Progenitor cell of endocrine pancreas (in vitro differentiated cells): ENCODE results near the gene WNT3. TPM values are rescaled to one million over a fixed set of nuclear protein-coding genes. Genes with fewer than 3 reads are reported as not detected.
A peak's percentile ranks its signal among the peaks of the same experiment; 100 is the strongest.

Experiments
- DNase-seq: peaks from one replicate; pipeline ENCODE4 v3.0.0; 2021; ENCODE audit warnings: low spot score; ENCODE audit not compliant: unreplicated experiment
- H3K27ac Mint-ChIP-seq: 2 replicates; pipeline ENCODE4 v1.8.0; 2021; ENCODE audit warnings: mild to moderate bottlenecking, moderate library complexity, mixed read lengths
- H3K27me3 Mint-ChIP-seq: 2 replicates; pipeline ENCODE4 v1.8.0; 2021; ENCODE audit warnings: mixed read lengths
- H3K36me3 Mint-ChIP-seq: 2 replicates; pipeline ENCODE4 v1.8.0; 2022; ENCODE audit warnings: mixed read lengths; ENCODE audit not compliant: insufficient read depth
- H3K4me1 Mint-ChIP-seq: 2 replicates; pipeline ENCODE4 v1.8.0; 2021; ENCODE audit warnings: low read depth, mixed read lengths
- H3K4me3 Mint-ChIP-seq: 2 replicates; pipeline ENCODE4 v1.8.0; 2021; ENCODE audit warnings: low read depth, mild to moderate bottlenecking, moderate library complexity, mixed read lengths
- H3K9me3 Mint-ChIP-seq: 2 replicates; pipeline ENCODE4 v1.8.0; 2021; ENCODE audit warnings: low read depth, mixed read lengths
- CTCF ChIP-seq: fragments of 200-600 bp; sonication (generic); IDR thresholded peaks from one replicate; pipeline ENCODE4 v1.5.0; 2021; ENCODE audit warnings: antibody characterized with exemption, mild to moderate bottlenecking; ENCODE audit not compliant: unreplicated experiment
- total RNA-seq: library from RNA; stranded (reverse); gene quantifications from 2 replicates; pipeline ENCODE4 v1.2.1, GENCODE V29; 2021

The WNT3 gene
- total RNA-seq, 1 donor from 2014 or later: 7.2 TPM

GRCh38 chr17:46789610-46790009 lies 28.9 kb downstream of the WNT3 start:
- no peaks in the 10 kb centered on the region for H3K36me3 Mint-ChIP-seq
- no peak overlapping the region for H3K4me3 Mint-ChIP-seq
- TF ChIP-seq CTCF: no peak
- no peak for DNase-seq
- H3K4me1 Mint-ChIP-seq: peaks cover 7% of the 10 kb centered on the region
- H3K9me3 Mint-ChIP-seq: no peaks in the 10 kb centered on the region
- no peak overlapping the region for H3K27ac Mint-ChIP-seq
- peaks cover 35% of the 10 kb centered on the region for H3K27me3 Mint-ChIP-seq

GRCh38 chr17:46788796-46789195 lies 29.7 kb downstream of the WNT3 start:
- Mint-ChIP-seq H3K36me3 (no peaks in the 10 kb centered on the region), H3K4me3 (no peak overlapping the region), H3K4me1 (peaks cover 7% of the 10 kb centered on the region), H3K9me3 (no peaks in the 10 kb centered on the region), H3K27ac (no peak overlapping the region), H3K27me3 (peaks cover 37% of the 10 kb centered on the region)
- no peak for TF ChIP-seq CTCF
- no peak for DNase-seq

GRCh38 chr17:46788300-46788699 lies 30.2 kb downstream of the WNT3 start:
- Mint-ChIP-seq H3K27me3 (peaks cover 32% of the 10 kb centered on the region), H3K27ac (no peak overlapping the region), H3K9me3 (no peaks in the 10 kb centered on the region), H3K4me3 (no peak overlapping the region), H3K36me3 (no peaks in the 10 kb centered on the region), H3K4me1 (peaks cover 8% of the 10 kb centered on the region)
- no peak for TF ChIP-seq CTCF
- DNase-seq: no peak

- DNase-seq: no peak
- TF ChIP-seq CTCF: no peak
- H3K27ac Mint-ChIP-seq: no peak overlapping the region
- H3K9me3 Mint-ChIP-seq: no peaks in the 10 kb centered on the region
- H3K4me3 Mint-ChIP-seq: no peak overlapping the region
- H3K4me1 Mint-ChIP-seq: peaks cover 9% of the 10 kb centered on the region
- no peaks in the 10 kb centered on the region for H3K36me3 Mint-ChIP-seq
- H3K27me3 Mint-ChIP-seq: peaks cover 31% of the 10 kb centered on the region
Observed at GRCh38 chr17:46787478-46787877, 31.0 kb downstream of the WNT3 start.

GRCh38 chr17:46785696-46786095 lies 32.8 kb downstream of the WNT3 start:
- H3K27ac Mint-ChIP-seq: peak overlapping the region; percentile 25
- H3K36me3 Mint-ChIP-seq: no peaks in the 10 kb centered on the region
- no peak for TF ChIP-seq CTCF
- H3K27me3 Mint-ChIP-seq: peaks cover 22% of the 10 kb centered on the region
- H3K4me3 Mint-ChIP-seq: no peak overlapping the region
- peaks cover 9% of the 10 kb centered on the region for H3K4me1 Mint-ChIP-seq
- H3K9me3 Mint-ChIP-seq: no peaks in the 10 kb centered on the region
- no peak for DNase-seq
